ENCODE measurements around the gene DDX41. TPM values are rescaled to one million over a fixed set of nuclear protein-coding genes. Genes with fewer than 3 reads are reported as not detected.

Gene DDX41
- total RNA-seq, 6 donors from 2014 or later = 82.0 to 150 (median 91.9) TPM

GRCh38 chr5:177508837-177509236 is 7.9 kb downstream of the DDX41 start:
- no peak for ATAC-seq (ENCODE audit: low FRiP score in 2 of 2)
- H3K4me1 ChIP-seq = peaks cover 0 to 19% (median 13%) of the 10 kb centered on the region in 4 donors
- peak overlapping the region in 3 of 4 donors; percentile 37 to 48 (median 47) for H3K4me3 ChIP-seq
- 23 to 29% methylated on average over 4 to 8 of the region's 8 CpGs for WGBS, 2 donors
- no peaks in the 10 kb centered on the region for H3K9me3 ChIP-seq
- peak overlapping the region; percentile 88 to 92 (median 92) for H3K27ac ChIP-seq
- TF ChIP-seq POLR2AphosphoS5 (IDR thresholded peaks at IDR 0.05) (no peak), EP300 (IDR thresholded peaks at IDR 0.05) (no peak), POLR2A (IDR thresholded peaks at IDR 0.05) (no peak)
- TF ChIP-seq, protein P1, sequence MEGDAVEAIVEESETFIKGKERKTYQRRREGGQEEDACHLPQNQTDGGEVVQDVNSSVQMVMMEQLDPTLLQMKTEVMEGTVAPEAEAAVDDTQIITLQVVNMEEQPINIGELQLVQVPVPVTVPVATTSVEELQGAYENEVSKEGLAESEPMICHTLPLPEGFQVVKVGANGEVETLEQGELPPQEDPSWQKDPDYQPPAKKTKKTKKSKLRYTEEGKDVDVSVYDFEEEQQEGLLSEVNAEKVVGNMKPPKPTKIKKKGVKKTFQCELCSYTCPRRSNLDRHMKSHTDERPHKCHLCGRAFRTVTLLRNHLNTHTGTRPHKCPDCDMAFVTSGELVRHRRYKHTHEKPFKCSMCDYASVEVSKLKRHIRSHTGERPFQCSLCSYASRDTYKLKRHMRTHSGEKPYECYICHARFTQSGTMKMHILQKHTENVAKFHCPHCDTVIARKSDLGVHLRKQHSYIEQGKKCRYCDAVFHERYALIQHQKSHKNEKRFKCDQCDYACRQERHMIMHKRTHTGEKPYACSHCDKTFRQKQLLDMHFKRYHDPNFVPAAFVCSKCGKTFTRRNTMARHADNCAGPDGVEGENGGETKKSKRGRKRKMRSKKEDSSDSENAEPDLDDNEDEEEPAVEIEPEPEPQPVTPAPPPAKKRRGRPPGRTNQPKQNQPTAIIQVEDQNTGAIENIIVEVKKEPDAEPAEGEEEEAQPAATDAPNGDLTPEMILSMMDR (IDR thresholded peaks at IDR 0.05) = no peak
- H3K27me3 ChIP-seq = no peaks in the 10 kb centered on the region
- H3K36me3 ChIP-seq = peaks cover 0 to 46% (median 39%) of the 10 kb centered on the region in 4 donors
- no peak for DNase-seq

DNA sequence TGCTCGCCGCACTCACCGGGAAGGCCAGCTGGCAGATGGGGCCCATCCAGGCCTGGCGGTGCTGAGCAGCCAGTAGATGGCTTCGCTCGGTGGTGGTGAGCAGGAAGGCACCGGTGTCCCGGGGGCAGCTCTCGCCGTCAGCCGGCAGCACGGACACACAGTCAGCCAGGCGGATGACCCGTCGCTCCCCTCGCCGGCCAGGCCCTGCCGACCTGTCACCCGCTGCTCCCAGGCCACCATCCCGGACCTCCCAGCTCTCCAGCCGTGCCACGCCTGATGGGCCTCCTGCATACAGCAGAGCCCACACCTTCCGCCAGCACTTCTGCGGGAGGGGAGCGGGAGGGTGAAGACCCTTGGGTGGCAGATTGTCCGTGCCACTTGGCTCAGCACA is 8.5 kb downstream of the DDX41 start:
- TF ChIP-seq, protein P1 (IDR thresholded peaks at IDR 0.05) = no peak
- TF ChIP-seq POLR2A (IDR thresholded peaks at IDR 0.05) = no peak
- no peak for TF ChIP-seq EP300 (IDR thresholded peaks at IDR 0.05)
- TF ChIP-seq POLR2AphosphoS5 (IDR thresholded peaks at IDR 0.05) = no peak
- Histone ChIP-seq H3K4me1 (peaks cover 0 to 19% (median 13%) of the 10 kb centered on the region in 4 donors), H3K9me3 (no peaks in the 10 kb centered on the region), H3K27me3 (no peaks in the 10 kb centered on the region), H3K36me3 (peaks cover 0 to 41% (median 33%) of the 10 kb centered on the region in 4 donors), H3K27ac (peak overlapping the region; percentile 88 to 92 (median 92)), H3K4me3 (peak overlapping the region in 3 of 4 donors; percentile 37 to 48 (median 47))
- no peak for ATAC-seq (ENCODE audit: low FRiP score in 2 of 2)
- WGBS, 2 donors = 64 to 65% methylated on average over 15 of the region's 26 CpGs
- no peak for DNase-seq

DNA sequence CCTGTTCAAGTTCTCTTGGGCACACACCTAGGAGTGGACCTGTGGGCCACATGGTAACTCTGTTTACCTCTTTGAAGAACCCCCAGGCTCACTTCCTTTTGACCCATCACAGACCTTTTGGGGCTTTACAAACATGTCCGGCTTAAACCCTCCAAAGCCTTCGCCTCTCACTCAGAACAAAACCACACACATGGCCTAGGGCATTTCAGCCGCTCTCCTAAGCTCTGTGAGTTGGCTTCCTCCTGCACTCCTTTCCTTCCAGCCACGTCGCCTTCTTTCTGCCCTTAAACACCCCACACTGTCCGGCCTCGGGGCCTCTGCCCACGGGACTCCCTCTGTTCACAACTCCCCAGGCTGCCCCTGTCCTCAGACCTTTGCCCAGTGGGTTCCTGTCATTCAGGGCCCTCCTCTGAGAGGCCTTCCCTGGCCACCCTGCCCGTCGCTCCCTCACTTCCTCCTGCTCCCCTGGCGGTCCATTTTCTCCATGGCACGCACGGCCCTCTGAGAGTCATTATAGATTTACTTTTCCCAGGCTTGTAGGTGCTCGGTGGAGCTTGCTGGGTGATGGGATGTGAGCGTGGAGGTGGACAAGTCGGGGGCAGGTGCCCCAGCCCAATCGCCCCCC is 9.1 kb downstream of the DDX41 start:
- Histone ChIP-seq H3K36me3 (peaks cover 0 to 36% (median 28%) of the 10 kb centered on the region in 4 donors), H3K27me3 (no peaks in the 10 kb centered on the region), H3K27ac (peak overlapping the region; percentile 88 to 92 (median 92)), H3K4me3 (peak overlapping the region in 3 of 4 donors; percentile 37 to 48 (median 47)), H3K9me3 (no peaks in the 10 kb centered on the region), H3K4me1 (peaks cover 0 to 19% (median 13%) of the 10 kb centered on the region in 4 donors)
- WGBS, 2 donors = 73 to 76% methylated on average over 17 of the region's 17 CpGs
- TF ChIP-seq, protein P1 (IDR thresholded peaks at IDR 0.05) = peak in 2 of 6 experiments; percentile 16 to 36
- no peak for TF ChIP-seq POLR2A (IDR thresholded peaks at IDR 0.05)
- TF ChIP-seq POLR2AphosphoS5 (IDR thresholded peaks at IDR 0.05) = no peak
- TF ChIP-seq EP300 (IDR thresholded peaks at IDR 0.05) = no peak
- ATAC-seq (ENCODE audit: low FRiP score in 2 of 2) = peak; percentile 0 to 16
- no peak for DNase-seq

DNA sequence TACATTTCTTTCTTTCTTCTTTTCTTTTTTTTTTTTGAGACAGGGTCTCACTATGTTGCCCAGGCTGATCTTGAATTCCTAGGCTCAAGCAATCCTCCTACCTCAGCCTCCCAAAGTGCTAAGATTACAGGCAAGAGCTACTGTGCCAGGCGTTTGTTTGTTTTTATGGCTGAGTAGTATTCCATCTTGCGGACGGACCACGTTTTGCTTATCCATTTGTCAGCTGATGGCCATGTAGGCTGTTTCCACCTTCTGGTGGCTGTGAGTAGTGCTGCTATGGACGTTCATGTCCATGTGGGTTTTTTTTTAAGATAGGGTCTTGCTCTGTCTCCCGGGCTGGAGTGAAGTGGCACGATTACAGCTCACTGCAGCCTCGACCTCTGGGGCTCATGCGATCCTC is 9.6 kb downstream of the DDX41 start:
- DNase-seq = no peak
- no peak for TF ChIP-seq EP300 (IDR thresholded peaks at IDR 0.05)
- WGBS, 2 donors = 79 to 84% methylated on average over 9 of the region's 9 CpGs

DNA sequence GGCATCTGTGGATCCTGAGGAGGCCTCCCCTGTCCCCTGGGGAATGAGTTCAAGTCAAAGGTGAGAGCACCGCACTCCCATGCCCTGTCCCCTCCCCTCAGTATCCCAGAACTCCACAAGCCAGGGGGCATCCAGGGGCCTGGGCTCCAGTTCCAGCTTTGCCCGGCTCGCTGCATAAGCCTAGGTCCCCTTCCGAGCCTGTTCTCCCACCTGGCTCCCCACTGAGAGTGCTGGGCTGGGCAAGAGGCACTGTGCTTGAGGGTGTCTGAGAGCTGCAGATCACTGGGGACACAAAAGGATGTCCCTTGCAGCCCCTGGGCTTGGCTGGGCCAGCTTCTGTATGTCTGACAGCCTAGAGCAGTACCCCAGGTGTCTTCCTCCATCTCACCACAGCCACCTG is 11.7 kb downstream of the DDX41 start:
- Histone ChIP-seq H3K27ac (no peak overlapping the region), H3K4me3 (no peak overlapping the region), H3K27me3 (no peaks in the 10 kb centered on the region), H3K4me1 (peaks cover 4 to 14% (median 8%) of the 10 kb centered on the region in 4 donors), H3K36me3 (peaks cover 0 to 11% (median 6%) of the 10 kb centered on the region in 4 donors), H3K9me3 (no peaks in the 10 kb centered on the region)
- TF ChIP-seq, protein P1 (IDR thresholded peaks at IDR 0.05) = no peak
- no peak for TF ChIP-seq POLR2A (IDR thresholded peaks at IDR 0.05)
- no peak for ATAC-seq (ENCODE audit: low FRiP score in 2 of 2)
- DNase-seq = no peak
- 82 to 97% methylated on average over 4 of the region's 4 CpGs for WGBS, 2 donors

More for the DNA sequence above, 9.6 kb downstream of the DDX41 start:
- Histone ChIP-seq H3K27ac (no peak overlapping the region), H3K9me3 (no peaks in the 10 kb centered on the region), H3K4me3 (peak overlapping the region in 2 of 4 donors; percentile 37 to 48), H3K4me1 (peaks cover 0 to 19% (median 13%) of the 10 kb centered on the region in 4 donors), H3K36me3 (peaks cover 0 to 30% (median 22%) of the 10 kb centered on the region in 4 donors), H3K27me3 (no peaks in the 10 kb centered on the region)
- no peak for ATAC-seq (ENCODE audit: low FRiP score in 2 of 2)
